ENCODE measurements around the gene FAM167B. TPM values are rescaled to one million over a fixed set of nuclear protein-coding genes. Genes with fewer than 3 reads are reported as not detected.

The FAM167B gene
- total and polyA plus RNA-seq, 8 donors = 1.6 to 36.8 (median 4.7) TPM; not detected in 3

DNA sequence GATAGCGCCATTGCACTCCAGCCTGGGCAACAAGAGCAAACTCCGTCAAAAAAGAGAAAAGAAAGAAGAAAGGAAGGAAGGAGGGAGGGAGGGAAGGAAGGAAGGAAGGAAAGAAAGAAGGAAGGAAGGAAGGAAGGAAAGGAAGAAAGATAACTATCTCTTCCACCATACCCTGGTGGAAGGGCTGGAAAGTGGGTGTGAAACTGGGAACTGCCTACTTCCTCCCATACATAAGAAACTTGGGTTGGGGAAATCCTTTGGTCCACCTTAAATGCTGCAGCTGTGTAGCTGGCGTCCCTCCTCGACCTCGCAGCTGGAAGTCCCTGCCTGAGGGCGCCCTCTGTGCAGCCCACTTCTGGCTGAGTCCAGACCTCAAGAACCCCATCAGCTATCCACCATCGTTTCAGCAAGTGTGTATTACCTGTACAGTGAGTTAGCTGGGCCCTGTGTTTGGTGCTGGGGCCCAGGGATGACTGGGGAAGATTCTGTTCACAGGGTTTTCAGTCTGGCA lies 4.6 kb upstream of the FAM167B start:
- H3K27me3 ChIP-seq = no peaks in the 10 kb centered on the region
- TF ChIP-seq POLR2AphosphoS5 (IDR thresholded peaks at IDR 0.05) = peak in 1 of 3 donors; percentile 13
- no peak for TF ChIP-seq EP300 (IDR thresholded peaks at IDR 0.05)
- TF ChIP-seq, protein P1, sequence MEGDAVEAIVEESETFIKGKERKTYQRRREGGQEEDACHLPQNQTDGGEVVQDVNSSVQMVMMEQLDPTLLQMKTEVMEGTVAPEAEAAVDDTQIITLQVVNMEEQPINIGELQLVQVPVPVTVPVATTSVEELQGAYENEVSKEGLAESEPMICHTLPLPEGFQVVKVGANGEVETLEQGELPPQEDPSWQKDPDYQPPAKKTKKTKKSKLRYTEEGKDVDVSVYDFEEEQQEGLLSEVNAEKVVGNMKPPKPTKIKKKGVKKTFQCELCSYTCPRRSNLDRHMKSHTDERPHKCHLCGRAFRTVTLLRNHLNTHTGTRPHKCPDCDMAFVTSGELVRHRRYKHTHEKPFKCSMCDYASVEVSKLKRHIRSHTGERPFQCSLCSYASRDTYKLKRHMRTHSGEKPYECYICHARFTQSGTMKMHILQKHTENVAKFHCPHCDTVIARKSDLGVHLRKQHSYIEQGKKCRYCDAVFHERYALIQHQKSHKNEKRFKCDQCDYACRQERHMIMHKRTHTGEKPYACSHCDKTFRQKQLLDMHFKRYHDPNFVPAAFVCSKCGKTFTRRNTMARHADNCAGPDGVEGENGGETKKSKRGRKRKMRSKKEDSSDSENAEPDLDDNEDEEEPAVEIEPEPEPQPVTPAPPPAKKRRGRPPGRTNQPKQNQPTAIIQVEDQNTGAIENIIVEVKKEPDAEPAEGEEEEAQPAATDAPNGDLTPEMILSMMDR (IDR thresholded peaks at IDR 0.05) = no peak
- no peak for TF ChIP-seq POLR2A (IDR thresholded peaks at IDR 0.05)
- no peaks in the 10 kb centered on the region for H3K9me3 ChIP-seq
- H3K36me3 ChIP-seq = no peaks in the 10 kb centered on the region
- H3K4me1 ChIP-seq = peaks cover 4 to 56% (median 40%) of the 10 kb centered on the region in 4 donors
- peak in 1 of 2 donors; percentile 66 for DNase-seq
- intact Hi-C loops (cut with DNase I; ENCODE audit: low total_unique reads) = no loop called here
- H3K27ac ChIP-seq = peak overlapping the region in 4 of 5 donors; percentile 25 to 90 (median 84)
- WGBS, 5 donors = 41 to 50% (median 44%) methylated on average over 7 of the region's 7 CpGs
- no peak overlapping the region for H3K4me3 ChIP-seq

GRCh38 chr1:32247452-32247851 lies 430 bp downstream of the FAM167B start:
- no peak for DNase-seq
- Histone ChIP-seq H3K4me3 (no peak overlapping the region), H3K4me1 (peaks cover 12 to 50% (median 21%) of the 10 kb centered on the region in 4 donors), H3K36me3 (no peaks in the 10 kb centered on the region), H3K27me3 (no peaks in the 10 kb centered on the region), H3K27ac (peak overlapping the region; percentile 15 to 78 (median 69)), H3K9me3 (no peaks in the 10 kb centered on the region)
- intact Hi-C loops (cut with DNase I; ENCODE audit: low total_unique reads) = no loop called here
- 60 to 94% (median 66%) methylated on average over 5 to 12 of the region's 12 CpGs for WGBS, 5 donors
- TF ChIP-seq, protein P1 (IDR thresholded peaks at IDR 0.05) = no peak
- TF ChIP-seq POLR2AphosphoS5 (IDR thresholded peaks at IDR 0.05) (no peak), EP300 (IDR thresholded peaks at IDR 0.05) (no peak)

DNA sequence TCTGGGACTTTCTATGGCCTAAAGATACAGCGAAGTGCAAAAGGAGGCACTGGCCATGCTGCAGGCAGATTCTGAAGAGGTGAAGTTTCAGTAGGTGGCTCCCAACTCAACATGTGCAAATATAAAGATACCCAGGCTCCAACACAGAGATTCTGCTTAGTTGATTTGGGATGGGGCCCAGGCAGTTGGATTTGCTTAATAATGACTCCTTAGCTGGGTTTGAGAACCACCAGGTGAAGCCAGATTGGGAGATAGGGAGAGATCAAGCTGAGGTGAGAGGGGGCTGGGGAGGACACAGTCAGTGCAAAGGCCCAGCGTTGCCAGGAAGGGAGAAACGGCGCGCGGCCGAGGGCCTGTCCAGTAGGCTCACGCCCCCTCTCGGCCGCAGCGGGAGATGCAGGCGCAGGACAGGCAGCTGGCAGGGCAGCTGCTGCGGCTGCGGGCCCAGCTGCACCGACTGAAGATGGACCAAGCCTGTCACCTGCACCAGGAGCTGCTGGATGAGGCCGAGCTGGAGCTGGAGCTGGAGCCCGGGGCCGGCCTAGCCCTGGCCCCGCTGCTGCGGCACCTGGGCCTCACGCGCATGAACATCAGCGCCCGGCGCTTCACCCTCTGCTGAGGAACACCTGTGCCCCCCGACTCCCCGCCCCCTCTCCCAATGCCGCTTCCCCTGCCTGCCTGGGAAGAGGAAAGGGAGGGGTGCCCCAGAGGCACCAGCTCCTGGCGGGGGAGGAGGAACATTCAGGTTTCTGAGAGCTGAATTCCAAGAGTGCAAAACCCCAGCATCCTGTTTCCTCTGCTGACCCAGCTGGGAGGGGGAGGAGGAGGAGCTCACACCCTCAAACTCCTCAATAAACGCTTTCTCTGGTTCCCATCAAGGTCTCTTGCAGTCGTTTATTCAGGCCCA lies 1.2 kb downstream of the FAM167B start:
- peak; percentile 90 to 92 for DNase-seq
- Histone ChIP-seq H3K27me3 (no peaks in the 10 kb centered on the region), H3K27ac (peak overlapping the region; percentile 15 to 78 (median 69)), H3K4me3 (peak overlapping the region in 3 of 4 donors; percentile 2 to 10 (median 10)), H3K9me3 (no peaks in the 10 kb centered on the region), H3K4me1 (peaks cover 12 to 43% (median 18%) of the 10 kb centered on the region in 4 donors), H3K36me3 (no peaks in the 10 kb centered on the region)
- WGBS, 5 donors = 7 to 21% (median 9%) methylated on average over 7 to 31 of the region's 31 CpGs
- TF ChIP-seq POLR2AphosphoS5 (IDR thresholded peaks at IDR 0.05) (peak in 2 of 3 donors; percentile 24 to 49), EP300 (IDR thresholded peaks at IDR 0.05) (no peak), POLR2A (IDR thresholded peaks at IDR 0.05) (no peak)
- TF ChIP-seq, protein P1 (IDR thresholded peaks at IDR 0.05) = peak in 5 of 7 experiments; percentile 64 to 93 (median 88)
- intact Hi-C loops (cut with DNase I; ENCODE audit: low total_unique reads) = no loop called here

- intact Hi-C loops (cut with DNase I; ENCODE audit: low total_unique reads) = no loop called here
- H3K36me3 ChIP-seq = no peaks in the 10 kb centered on the region
- H3K4me3 ChIP-seq = no peak overlapping the region
- DNase-seq = peak; percentile 52 to 84
- no peaks in the 10 kb centered on the region for H3K9me3 ChIP-seq
- no peaks in the 10 kb centered on the region for H3K27me3 ChIP-seq
- H3K4me1 ChIP-seq = peaks cover 12 to 43% (median 18%) of the 10 kb centered on the region in 4 donors
- H3K27ac ChIP-seq = peak overlapping the region; percentile 2 to 85 (median 75)
- 54 to 77% (median 64%) methylated on average over 9 of the region's 9 CpGs for WGBS, 5 donors
- TF ChIP-seq, protein P1 (IDR thresholded peaks at IDR 0.05) = no peak
- TF ChIP-seq EP300 (IDR thresholded peaks at IDR 0.05) = no peak
- TF ChIP-seq POLR2A (IDR thresholded peaks at IDR 0.05) = no peak
Measured at GRCh38 chr1:32249831-32250525, 3.0 kb downstream of the FAM167B start.
